ENCODE data around the gene TIMP2. TPM values are rescaled to one million over a fixed set of nuclear protein-coding genes. Genes with fewer than 3 reads are reported as not detected.
"Not testable (repeated sequence)": the region's sequence is repeated elsewhere in the genome, so short reads cannot be mapped to it uniquely, and the experiment has no call there.

Gene TIMP2
- total RNA-seq, 1 donor from 2014 or later: 0.84 TPM

- intact Hi-C loops (cut with micrococcal nuclease): no loop called here
Measured at GRCh38 chr17:78893684-78894083, 31.5 kb downstream of the TIMP2 start.

GRCh38 chr17:78892936-78893379 is 32.2 kb downstream of the TIMP2 start:
- Mint-ChIP-seq H3K27me3 (ENCODE audit: low read depth) (peaks cover 7% of the 10 kb centered on the region), H3K4me3 (ENCODE audit: low read depth) (no peak overlapping the region), H3K9me3 (no peaks in the 10 kb centered on the region), H3K27ac (no peak overlapping the region), H3K4me1 (ENCODE audit: low read depth) (peaks cover 23% of the 10 kb centered on the region), H3K36me3 (ENCODE audit: low read depth) (no peaks in the 10 kb centered on the region)
- intact Hi-C loops (cut with micrococcal nuclease): no loop called here
- no peak for DNase-seq (ENCODE audit: low spot score)

More at GRCh38 chr17:78893684-78894083, 31.5 kb downstream of the TIMP2 start:
- Mint-ChIP-seq H3K4me1 (ENCODE audit: low read depth) (peaks cover 23% of the 10 kb centered on the region), H3K4me3 (ENCODE audit: low read depth) (no peak overlapping the region), H3K9me3 (no peaks in the 10 kb centered on the region), H3K27ac (no peak overlapping the region), H3K36me3 (ENCODE audit: low read depth) (no peaks in the 10 kb centered on the region), H3K27me3 (ENCODE audit: low read depth) (peaks cover 5% of the 10 kb centered on the region)
- no peak for DNase-seq (ENCODE audit: low spot score)

GRCh38 chr17:78892520-78892919 is 32.7 kb downstream of the TIMP2 start:
- intact Hi-C loops (cut with micrococcal nuclease): no loop called here
- DNase-seq (ENCODE audit: low spot score): no peak
- no peak overlapping the region for H3K4me3 Mint-ChIP-seq (ENCODE audit: low read depth)
- H3K27me3 Mint-ChIP-seq (ENCODE audit: low read depth): peaks cover 8% of the 10 kb centered on the region
- peaks cover 23% of the 10 kb centered on the region for H3K4me1 Mint-ChIP-seq (ENCODE audit: low read depth)
- H3K36me3 Mint-ChIP-seq (ENCODE audit: low read depth): no peaks in the 10 kb centered on the region
- no peaks in the 10 kb centered on the region for H3K9me3 Mint-ChIP-seq
- H3K27ac Mint-ChIP-seq: no peak overlapping the region

GRCh38 chr17:78892062-78892456 is 33.1 kb downstream of the TIMP2 start:
- H3K4me1 Mint-ChIP-seq (ENCODE audit: low read depth): peaks cover 23% of the 10 kb centered on the region
- H3K36me3 Mint-ChIP-seq (ENCODE audit: low read depth): no peaks in the 10 kb centered on the region
- intact Hi-C loops (cut with micrococcal nuclease): no loop called here
- peaks cover 8% of the 10 kb centered on the region for H3K27me3 Mint-ChIP-seq (ENCODE audit: low read depth)
- H3K4me3 Mint-ChIP-seq (ENCODE audit: low read depth): no peak overlapping the region
- H3K27ac Mint-ChIP-seq: no peak overlapping the region
- DNase-seq (ENCODE audit: low spot score): no peak
- no peaks in the 10 kb centered on the region for H3K9me3 Mint-ChIP-seq

- Mint-ChIP-seq H3K4me1 (ENCODE audit: low read depth) (peaks cover 23% of the 10 kb centered on the region), H3K4me3 (ENCODE audit: low read depth) (no peak overlapping the region), H3K9me3 (no peaks in the 10 kb centered on the region), H3K27ac (no peak overlapping the region), H3K36me3 (ENCODE audit: low read depth) (no peaks in the 10 kb centered on the region), H3K27me3 (ENCODE audit: low read depth) (peaks cover 8% of the 10 kb centered on the region)
- intact Hi-C loops (cut with micrococcal nuclease): no loop called here
- no peak for DNase-seq (ENCODE audit: low spot score)
Measured at GRCh38 chr17:78891406-78892061, 33.7 kb downstream of the TIMP2 start.

- Mint-ChIP-seq H3K27ac (no peak overlapping the region), H3K9me3 (no peaks in the 10 kb centered on the region), H3K4me3 (ENCODE audit: low read depth) (no peak overlapping the region), H3K27me3 (ENCODE audit: low read depth) (peaks cover 8% of the 10 kb centered on the region), H3K36me3 (ENCODE audit: low read depth) (no peaks in the 10 kb centered on the region), H3K4me1 (ENCODE audit: low read depth) (peaks cover 23% of the 10 kb centered on the region)
- intact Hi-C loops (cut with micrococcal nuclease): no loop called here
- peak; percentile 32 for DNase-seq (ENCODE audit: low spot score)
Measured at GRCh38 chr17:78890498-78890897, 34.7 kb downstream of the TIMP2 start.

- H3K27ac Mint-ChIP-seq; intact Hi-C loops (cut with micrococcal nuclease): not testable (repeated sequence)
- peaks cover 10% of the 10 kb centered on the region for H3K27me3 Mint-ChIP-seq (ENCODE audit: low read depth)
Measured at GRCh38 chr17:78890096-78890495, 35.1 kb downstream of the TIMP2 start.

GRCh38 chr17:78889531-78889930 is 35.7 kb downstream of the TIMP2 start:
- DNase-seq (ENCODE audit: low spot score): no peak
- peaks cover 23% of the 10 kb centered on the region for H3K4me1 Mint-ChIP-seq (ENCODE audit: low read depth)
- H3K9me3 Mint-ChIP-seq: no peaks in the 10 kb centered on the region
- H3K27ac Mint-ChIP-seq: peak overlapping the region; percentile 24
- no peaks in the 10 kb centered on the region for H3K36me3 Mint-ChIP-seq (ENCODE audit: low read depth)
- no peak overlapping the region for H3K4me3 Mint-ChIP-seq (ENCODE audit: low read depth)
- peaks cover 10% of the 10 kb centered on the region for H3K27me3 Mint-ChIP-seq (ENCODE audit: low read depth)
- intact Hi-C loops (cut with micrococcal nuclease): no loop called here

More at GRCh38 chr17:78890096-78890495, 35.1 kb downstream of the TIMP2 start:
- H3K36me3 Mint-ChIP-seq (ENCODE audit: low read depth); H3K4me3 Mint-ChIP-seq (ENCODE audit: low read depth); H3K9me3 Mint-ChIP-seq; DNase-seq (ENCODE audit: low spot score): not testable (repeated sequence)
- peaks cover 23% of the 10 kb centered on the region for H3K4me1 Mint-ChIP-seq (ENCODE audit: low read depth)

GRCh38 chr17:78888941-78889518 is 36.2 kb downstream of the TIMP2 start:
- peaks cover 23% of the 10 kb centered on the region for H3K4me1 Mint-ChIP-seq (ENCODE audit: low read depth)
- intact Hi-C loops (cut with micrococcal nuclease): no loop called here
- H3K4me3 Mint-ChIP-seq (ENCODE audit: low read depth): no peak overlapping the region
- no peak overlapping the region for H3K27ac Mint-ChIP-seq
- DNase-seq (ENCODE audit: low spot score): no peak
- H3K36me3 Mint-ChIP-seq (ENCODE audit: low read depth): no peaks in the 10 kb centered on the region
- peaks cover 10% of the 10 kb centered on the region for H3K27me3 Mint-ChIP-seq (ENCODE audit: low read depth)
- H3K9me3 Mint-ChIP-seq: no peaks in the 10 kb centered on the region

- H3K27me3 Mint-ChIP-seq (ENCODE audit: low read depth): peaks cover 10% of the 10 kb centered on the region
- no peaks in the 10 kb centered on the region for H3K36me3 Mint-ChIP-seq (ENCODE audit: low read depth)
- no peaks in the 10 kb centered on the region for H3K9me3 Mint-ChIP-seq
- no peak overlapping the region for H3K4me3 Mint-ChIP-seq (ENCODE audit: low read depth)
- intact Hi-C loops (cut with micrococcal nuclease): no loop called here
- no peak overlapping the region for H3K27ac Mint-ChIP-seq
- H3K4me1 Mint-ChIP-seq (ENCODE audit: low read depth): peaks cover 28% of the 10 kb centered on the region
- no peak for DNase-seq (ENCODE audit: low spot score)
Measured at GRCh38 chr17:78886954-78887353, 38.2 kb downstream of the TIMP2 start.

GRCh38 chr17:78885956-78886355 is 39.2 kb downstream of the TIMP2 start:
- intact Hi-C loops (cut with micrococcal nuclease): no loop called here
- Mint-ChIP-seq H3K4me3 (ENCODE audit: low read depth) (no peak overlapping the region), H3K9me3 (no peaks in the 10 kb centered on the region), H3K36me3 (ENCODE audit: low read depth) (no peaks in the 10 kb centered on the region), H3K4me1 (ENCODE audit: low read depth) (peaks cover 19% of the 10 kb centered on the region), H3K27me3 (ENCODE audit: low read depth) (peaks cover 10% of the 10 kb centered on the region), H3K27ac (no peak overlapping the region)
- DNase-seq (ENCODE audit: low spot score): no peak

GRCh38 chr17:78884876-78885667 is 40.1 kb downstream of the TIMP2 start:
- Mint-ChIP-seq H3K4me3 (ENCODE audit: low read depth) (no peak overlapping the region), H3K27me3 (ENCODE audit: low read depth) (peaks cover 12% of the 10 kb centered on the region), H3K9me3 (no peaks in the 10 kb centered on the region), H3K27ac (no peak overlapping the region), H3K4me1 (ENCODE audit: low read depth) (peaks cover 17% of the 10 kb centered on the region), H3K36me3 (ENCODE audit: low read depth) (no peaks in the 10 kb centered on the region)
- DNase-seq (ENCODE audit: low spot score): no peak
- intact Hi-C loops (cut with micrococcal nuclease): no loop called here
